ENCODE measurements around the gene RPS17.
"Not testable (repeated sequence)": the region's sequence is repeated elsewhere in the genome, so short reads cannot be mapped to it uniquely, and the experiment has no call there.

RPS17 gene

GRCh38 chr15:82532991-82533481 lies 7.2 kb downstream of the RPS17 start:
- Mint-ChIP-seq H3K4me3 (no peak overlapping the region), H3K36me3 (ENCODE audit: low read depth) (peaks cover 44% of the 10 kb centered on the region), H3K4me1 (peaks cover 20% of the 10 kb centered on the region), H3K9me3 (no peaks in the 10 kb centered on the region), H3K27ac (no peak overlapping the region), H3K27me3 (ENCODE audit: low read depth, poor library complexity) (no peaks in the 10 kb centered on the region)
- DNase-seq: no peak
- TF ChIP-seq, protein P1, sequence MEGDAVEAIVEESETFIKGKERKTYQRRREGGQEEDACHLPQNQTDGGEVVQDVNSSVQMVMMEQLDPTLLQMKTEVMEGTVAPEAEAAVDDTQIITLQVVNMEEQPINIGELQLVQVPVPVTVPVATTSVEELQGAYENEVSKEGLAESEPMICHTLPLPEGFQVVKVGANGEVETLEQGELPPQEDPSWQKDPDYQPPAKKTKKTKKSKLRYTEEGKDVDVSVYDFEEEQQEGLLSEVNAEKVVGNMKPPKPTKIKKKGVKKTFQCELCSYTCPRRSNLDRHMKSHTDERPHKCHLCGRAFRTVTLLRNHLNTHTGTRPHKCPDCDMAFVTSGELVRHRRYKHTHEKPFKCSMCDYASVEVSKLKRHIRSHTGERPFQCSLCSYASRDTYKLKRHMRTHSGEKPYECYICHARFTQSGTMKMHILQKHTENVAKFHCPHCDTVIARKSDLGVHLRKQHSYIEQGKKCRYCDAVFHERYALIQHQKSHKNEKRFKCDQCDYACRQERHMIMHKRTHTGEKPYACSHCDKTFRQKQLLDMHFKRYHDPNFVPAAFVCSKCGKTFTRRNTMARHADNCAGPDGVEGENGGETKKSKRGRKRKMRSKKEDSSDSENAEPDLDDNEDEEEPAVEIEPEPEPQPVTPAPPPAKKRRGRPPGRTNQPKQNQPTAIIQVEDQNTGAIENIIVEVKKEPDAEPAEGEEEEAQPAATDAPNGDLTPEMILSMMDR (IDR thresholded peaks at IDR 0.05): no peak

DNA sequence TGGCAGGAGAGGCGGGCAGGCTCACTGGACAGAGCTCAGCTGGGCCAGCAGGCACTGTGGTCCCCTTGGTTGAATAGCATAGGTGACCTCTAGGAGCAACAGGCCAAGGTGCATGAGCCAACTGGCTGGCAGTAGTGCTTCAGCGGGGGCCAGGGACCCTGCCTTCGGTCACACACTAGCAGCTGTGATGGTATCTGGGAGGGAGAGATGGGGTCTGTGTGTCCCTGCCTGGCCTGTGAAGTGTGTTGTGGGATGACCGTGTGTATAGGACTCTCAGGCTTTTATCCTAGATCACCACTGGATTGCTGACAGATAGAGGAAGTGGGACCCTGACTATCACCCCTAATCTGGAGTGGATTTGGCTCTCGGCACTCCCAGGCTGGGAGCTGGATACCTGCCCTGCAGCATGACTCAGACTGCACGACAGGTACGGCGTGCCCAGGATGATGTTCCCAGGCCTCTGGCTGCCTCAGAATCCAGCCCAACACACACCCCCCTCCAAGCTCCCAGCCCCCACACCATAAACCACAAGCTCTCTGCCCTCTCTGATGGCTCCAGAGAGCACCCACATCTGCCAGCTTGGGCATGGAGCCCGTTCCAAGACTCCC lies 7.8 kb downstream of the RPS17 start:
- TF ChIP-seq, protein P1 (IDR thresholded peaks at IDR 0.05): no peak
- peaks cover 38% of the 10 kb centered on the region for H3K36me3 Mint-ChIP-seq (ENCODE audit: low read depth)
- no peak overlapping the region for H3K4me3 Mint-ChIP-seq
- H3K27me3 Mint-ChIP-seq (ENCODE audit: low read depth, poor library complexity): no peaks in the 10 kb centered on the region
- DNase-seq: no peak
- no peaks in the 10 kb centered on the region for H3K9me3 Mint-ChIP-seq
- peaks cover 14% of the 10 kb centered on the region for H3K4me1 Mint-ChIP-seq
- H3K27ac Mint-ChIP-seq: no peak overlapping the region

- Mint-ChIP-seq H3K27ac (peak overlapping the region; percentile 94), H3K9me3 (no peaks in the 10 kb centered on the region)
Observed at GRCh38 chr15:82531496-82532382, 8.5 kb downstream of the RPS17 start.

GRCh38 chr15:82530606-82531379 lies 9.5 kb downstream of the RPS17 start:
- peak overlapping the region; percentile 56 for H3K4me3 Mint-ChIP-seq
- H3K36me3 Mint-ChIP-seq (ENCODE audit: low read depth): peaks cover 21% of the 10 kb centered on the region
- peak; percentile 83 for DNase-seq
- H3K4me1 Mint-ChIP-seq: no peaks in the 10 kb centered on the region
- no peaks in the 10 kb centered on the region for H3K9me3 Mint-ChIP-seq
- no peak overlapping the region for H3K27ac Mint-ChIP-seq
- H3K27me3 Mint-ChIP-seq (ENCODE audit: low read depth, poor library complexity): peaks cover 4% of the 10 kb centered on the region
- TF ChIP-seq, protein P1 (IDR thresholded peaks at IDR 0.05): peak; percentile 85

More at GRCh38 chr15:82531496-82532382, 8.5 kb downstream of the RPS17 start:
- DNase-seq: no peak
- TF ChIP-seq, protein P1 (IDR thresholded peaks at IDR 0.05): no peak
- Mint-ChIP-seq H3K36me3 (ENCODE audit: low read depth) (peaks cover 31% of the 10 kb centered on the region), H3K4me1 (peaks cover 7% of the 10 kb centered on the region), H3K4me3 (no peak overlapping the region), H3K27me3 (ENCODE audit: low read depth, poor library complexity) (peaks cover 4% of the 10 kb centered on the region)

- Mint-ChIP-seq H3K36me3 (ENCODE audit: low read depth) (peaks cover 13% of the 10 kb centered on the region), H3K4me1 (no peaks in the 10 kb centered on the region), H3K9me3 (no peaks in the 10 kb centered on the region), H3K27me3 (ENCODE audit: low read depth, poor library complexity) (peaks cover 4% of the 10 kb centered on the region), H3K4me3 (no peak overlapping the region), H3K27ac (no peak overlapping the region)
- TF ChIP-seq, protein P1 (IDR thresholded peaks at IDR 0.05): no peak
- DNase-seq: no peak
Observed at GRCh38 chr15:82530006-82530405, 10.3 kb downstream of the RPS17 start.

GRCh38 chr15:82513587-82513986 lies 26.7 kb downstream of the RPS17 start:
- not testable (repeated sequence) for H3K9me3 Mint-ChIP-seq; H3K4me1 Mint-ChIP-seq; H3K4me3 Mint-ChIP-seq; H3K27ac Mint-ChIP-seq; DNase-seq; H3K36me3 Mint-ChIP-seq (ENCODE audit: low read depth); H3K27me3 Mint-ChIP-seq (ENCODE audit: low read depth, poor library complexity)

- H3K27ac Mint-ChIP-seq, DNase-seq: not testable (repeated sequence)
Observed at GRCh38 chr15:82507693-82508092, 32.6 kb downstream of the RPS17 start.

DNA sequence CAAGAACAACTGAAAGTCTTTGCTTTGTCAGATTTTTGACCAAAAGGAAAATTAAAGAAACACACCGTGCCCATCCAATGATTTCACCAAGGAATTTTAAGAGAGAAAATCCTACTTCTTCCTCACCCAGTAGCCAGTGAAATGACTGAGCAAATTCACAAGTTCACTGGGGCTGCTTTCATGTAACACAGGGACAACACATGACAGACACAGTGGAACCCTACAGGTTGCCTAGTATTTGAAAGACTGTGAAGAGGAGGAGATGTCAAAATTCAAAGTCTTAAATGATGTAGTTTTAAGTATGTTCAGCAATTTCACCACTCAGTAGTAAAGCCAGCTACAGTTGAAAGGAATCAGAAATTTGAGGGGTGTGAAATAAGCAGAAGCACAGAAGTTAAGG lies 33.2 kb downstream of the RPS17 start:
- not testable (repeated sequence) for H3K36me3 Mint-ChIP-seq (ENCODE audit: low read depth); H3K9me3 Mint-ChIP-seq; H3K4me3 Mint-ChIP-seq; DNase-seq; H3K27me3 Mint-ChIP-seq (ENCODE audit: low read depth, poor library complexity); H3K27ac Mint-ChIP-seq
- peaks cover 10% of the 10 kb centered on the region for H3K4me1 Mint-ChIP-seq

More at GRCh38 chr15:82507693-82508092, 32.6 kb downstream of the RPS17 start:
- not testable (repeated sequence) for H3K27me3 Mint-ChIP-seq (ENCODE audit: low read depth, poor library complexity); H3K9me3 Mint-ChIP-seq; H3K4me3 Mint-ChIP-seq; H3K36me3 Mint-ChIP-seq (ENCODE audit: low read depth)
- peaks cover 10% of the 10 kb centered on the region for H3K4me1 Mint-ChIP-seq
